ENCODE measurements around the gene MFSD11.
"Not testable (repeated sequence)": the region's sequence is repeated elsewhere in the genome, so short reads cannot be mapped to it uniquely, and the experiment has no call there.

MFSD11 gene

DNA sequence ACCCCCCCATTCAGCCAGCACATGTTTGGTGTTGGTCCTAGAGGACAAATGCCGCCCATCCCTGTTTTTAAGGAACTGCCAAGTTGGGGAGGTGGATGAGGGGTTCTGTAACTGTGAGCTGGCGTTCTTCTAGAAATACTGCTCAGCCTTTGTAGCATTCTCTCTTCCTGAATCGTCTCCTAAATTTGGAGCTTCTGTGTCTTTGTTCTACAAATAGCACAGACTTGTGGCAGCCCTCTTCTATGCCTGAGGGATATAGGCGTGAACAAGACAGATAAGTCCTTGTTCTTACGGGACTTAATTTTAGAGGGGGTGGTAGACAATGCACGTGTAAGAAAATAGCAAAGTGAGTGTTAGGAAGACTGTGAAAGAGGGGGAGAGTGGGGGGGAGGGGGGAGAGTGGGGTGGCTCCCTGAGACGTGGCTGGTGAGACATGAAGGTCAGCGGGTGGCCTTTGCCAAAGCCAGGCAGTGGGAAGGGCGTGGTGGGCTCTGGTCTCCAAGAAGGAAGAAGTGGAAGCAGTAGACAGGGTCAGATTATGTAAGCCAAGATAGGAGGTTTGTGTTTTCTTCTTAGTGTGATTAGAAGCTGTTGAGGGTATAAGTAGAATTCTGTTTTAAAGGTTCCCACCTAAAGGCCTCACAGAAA lies 9.9 kb downstream of the MFSD11 start:
- Mint-ChIP-seq H3K27me3 (no peaks in the 10 kb centered on the region), H3K4me1 (peaks cover 10% of the 10 kb centered on the region), H3K4me3 (no peak overlapping the region), H3K9me3 (no peaks in the 10 kb centered on the region), H3K27ac (no peak overlapping the region)
- ATAC-seq (no peak), DNase-seq (no peak)

DNA sequence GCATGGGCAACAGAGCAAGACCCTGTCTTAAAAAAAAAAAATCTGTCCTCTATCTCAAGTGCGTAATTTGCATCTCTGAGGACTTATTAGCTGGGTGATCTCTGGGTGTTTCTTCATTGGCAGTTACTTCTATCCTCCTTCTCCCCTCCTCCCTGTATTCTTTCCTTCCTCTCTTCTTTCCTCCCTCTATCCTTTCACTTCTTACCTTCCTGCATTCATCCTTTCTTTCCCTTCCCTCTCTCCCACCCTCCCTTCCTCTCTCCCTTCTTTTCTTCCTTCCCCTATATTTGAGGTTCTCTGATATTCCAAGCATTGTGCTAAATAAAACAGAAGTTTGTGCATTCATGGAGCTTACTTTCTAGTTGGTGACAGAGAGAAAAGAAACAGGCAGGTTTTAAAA lies 10.7 kb downstream of the MFSD11 start:
- no peak for DNase-seq
- Mint-ChIP-seq H3K27me3 (no peaks in the 10 kb centered on the region), H3K4me1 (peaks cover 18% of the 10 kb centered on the region), H3K4me3 (no peak overlapping the region), H3K9me3 (no peaks in the 10 kb centered on the region), H3K27ac (no peak overlapping the region)
- no peak for ATAC-seq

DNA sequence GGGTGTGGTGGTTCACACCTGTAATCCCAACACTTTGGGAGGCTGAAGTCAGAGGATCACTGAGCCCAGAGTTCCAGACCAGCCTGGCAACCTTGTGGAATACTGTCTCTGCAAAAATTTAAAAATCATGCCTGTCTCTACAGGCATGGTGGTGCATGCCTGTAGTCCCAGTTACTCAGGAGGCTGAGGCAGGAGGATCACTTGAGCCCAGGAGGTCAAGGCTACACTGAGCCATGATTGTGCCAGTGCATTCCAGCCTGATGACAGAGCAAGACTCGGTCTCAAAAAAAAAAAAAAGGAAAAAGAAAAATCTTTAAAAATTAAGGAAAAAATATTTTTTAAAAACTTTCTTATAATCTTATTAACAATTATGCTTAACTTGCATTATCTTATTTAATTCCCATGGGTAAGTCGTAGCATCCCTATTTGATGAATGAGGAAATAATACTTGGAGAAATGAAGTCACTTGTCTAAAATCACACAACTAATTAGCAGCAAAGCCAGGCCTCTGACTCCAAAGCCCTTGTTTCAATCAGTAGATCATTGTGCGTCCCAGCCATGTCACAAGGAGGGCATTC lies 13.6 kb downstream of the MFSD11 start:
- no peaks in the 10 kb centered on the region for H3K9me3 Mint-ChIP-seq
- no peak for ATAC-seq
- DNase-seq: no peak
- H3K4me3 Mint-ChIP-seq: no peak overlapping the region
- no peak overlapping the region for H3K27ac Mint-ChIP-seq
- peaks cover 26% of the 10 kb centered on the region for H3K4me1 Mint-ChIP-seq
- no peaks in the 10 kb centered on the region for H3K27me3 Mint-ChIP-seq

DNA sequence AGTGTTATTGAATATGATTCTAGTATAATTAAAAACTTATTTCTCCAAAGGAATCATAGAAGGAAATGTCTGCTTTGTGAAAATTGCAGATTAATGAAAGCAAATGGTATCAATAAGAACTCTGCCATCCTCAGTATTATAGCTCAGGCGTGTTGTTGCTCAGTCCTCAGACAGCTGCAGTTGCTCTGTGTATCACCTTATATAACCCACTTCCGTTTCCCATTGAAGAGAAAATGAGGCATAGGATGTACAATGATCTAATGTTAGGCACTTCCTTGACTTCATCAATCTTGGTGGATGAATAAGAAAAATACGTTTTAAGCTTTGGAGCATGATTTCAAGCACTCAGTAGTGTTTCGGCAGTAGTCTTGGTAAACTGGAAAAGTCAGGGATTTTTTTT lies 14.1 kb downstream of the MFSD11 start:
- no peak for DNase-seq
- Mint-ChIP-seq H3K9me3 (no peaks in the 10 kb centered on the region), H3K4me1 (peaks cover 26% of the 10 kb centered on the region), H3K27ac (peak overlapping the region in 1 of 2 donors; percentile 70), H3K4me3 (peak overlapping the region in 1 of 2 donors; percentile 71), H3K27me3 (no peaks in the 10 kb centered on the region)
- ATAC-seq: peak; percentile 51

DNA sequence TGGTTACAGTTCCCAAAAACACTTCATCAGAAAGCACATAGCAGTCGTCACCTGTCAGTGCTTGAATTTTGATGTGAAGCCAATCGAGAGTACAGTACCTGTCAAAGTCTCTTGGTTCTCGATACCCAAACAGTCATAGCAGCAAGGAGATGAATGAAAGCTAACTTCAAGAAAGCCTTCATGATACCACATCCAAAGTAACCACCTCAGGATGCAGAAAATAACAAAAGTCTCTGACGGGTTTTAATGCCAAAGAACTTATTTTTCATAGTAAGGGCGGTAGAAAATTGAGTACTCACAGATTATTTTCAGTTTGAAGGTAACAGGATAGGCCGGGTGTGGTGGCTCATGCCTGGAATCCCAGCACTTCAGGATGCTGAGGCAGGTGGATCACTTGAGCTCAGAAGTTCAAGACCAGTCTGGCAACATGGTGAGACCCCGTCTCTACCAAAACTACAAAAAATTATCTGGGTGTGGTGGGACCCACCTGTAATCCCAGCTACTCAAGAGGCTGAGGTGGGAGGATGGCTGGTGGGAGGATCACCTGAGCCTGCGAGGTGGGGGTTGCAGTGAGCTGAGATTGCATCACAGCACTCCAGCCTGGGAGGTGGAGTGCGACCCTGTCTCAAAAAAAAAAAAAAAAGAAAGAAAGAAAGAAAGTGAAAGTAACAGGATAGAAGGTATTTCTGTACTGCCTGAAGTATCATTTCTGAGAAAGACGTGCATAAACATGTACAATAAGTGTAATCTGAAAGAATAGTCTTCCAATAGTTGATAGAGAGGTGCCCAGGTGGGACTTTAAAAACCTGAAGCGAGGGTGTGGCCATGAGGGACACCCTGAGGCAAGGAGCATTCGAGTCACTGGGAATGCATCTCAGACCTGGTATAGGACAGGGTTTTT lies 15.4 kb downstream of the MFSD11 start:
- no peaks in the 10 kb centered on the region for H3K9me3 Mint-ChIP-seq
- ATAC-seq (peak; percentile 95), DNase-seq (no peak)
- peak overlapping the region; percentile 97 to 98 for H3K27ac Mint-ChIP-seq
- peak overlapping the region; percentile 91 to 97 for H3K4me3 Mint-ChIP-seq
- peaks cover 26% of the 10 kb centered on the region for H3K4me1 Mint-ChIP-seq
- no peaks in the 10 kb centered on the region for H3K27me3 Mint-ChIP-seq

DNA sequence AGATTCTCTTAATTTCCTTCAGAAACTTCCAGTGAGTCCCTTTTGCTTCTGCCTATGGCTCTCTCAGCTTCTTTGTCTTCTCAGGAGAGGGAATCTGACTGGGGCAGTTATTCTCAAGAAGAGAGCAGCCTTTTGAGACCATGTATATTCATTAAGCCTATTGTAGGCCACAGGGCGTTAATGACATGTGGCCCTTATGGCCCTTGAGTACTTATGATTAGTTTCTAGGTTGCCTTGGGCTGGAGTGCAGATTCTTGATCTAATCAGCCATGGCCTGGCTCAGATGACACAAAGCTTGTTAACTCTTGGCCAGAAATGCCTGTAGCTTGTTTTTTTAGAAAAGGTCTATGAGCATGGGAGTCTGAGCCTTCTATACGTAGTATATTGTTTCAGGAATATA lies 17.4 kb downstream of the MFSD11 start:
- Mint-ChIP-seq H3K27ac (no peak overlapping the region), H3K27me3 (no peaks in the 10 kb centered on the region), H3K4me1 (peaks cover 26% of the 10 kb centered on the region), H3K9me3 (no peaks in the 10 kb centered on the region), H3K4me3 (no peak overlapping the region)
- DNase-seq: no peak
- ATAC-seq: no peak

DNA sequence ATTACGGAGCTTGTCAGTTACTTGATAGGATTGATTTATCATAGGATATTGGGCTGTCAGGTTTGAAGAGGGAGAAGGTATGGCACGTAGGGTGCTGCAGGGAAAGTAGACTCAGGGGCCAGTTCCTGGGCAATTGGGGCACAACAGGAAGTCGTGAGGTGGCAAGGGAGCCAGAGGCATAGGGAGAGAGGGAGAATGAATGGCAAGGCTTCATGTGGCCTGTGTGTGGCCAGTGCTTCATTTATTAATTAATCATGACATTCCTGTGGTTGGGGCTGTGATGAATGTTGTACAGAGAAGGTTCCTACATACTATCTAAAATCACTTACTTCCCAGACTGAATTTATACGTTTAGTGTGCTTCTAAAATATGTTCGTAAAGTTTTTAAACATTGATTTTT lies 19.3 kb downstream of the MFSD11 start:
- H3K4me3 Mint-ChIP-seq: no peak overlapping the region
- DNase-seq (no peak), ATAC-seq (no peak)
- peak overlapping the region in 1 of 2 donors; percentile 6 for H3K27ac Mint-ChIP-seq
- H3K4me1 Mint-ChIP-seq: peaks cover 22% of the 10 kb centered on the region
- no peaks in the 10 kb centered on the region for H3K27me3 Mint-ChIP-seq
- no peaks in the 10 kb centered on the region for H3K9me3 Mint-ChIP-seq

DNA sequence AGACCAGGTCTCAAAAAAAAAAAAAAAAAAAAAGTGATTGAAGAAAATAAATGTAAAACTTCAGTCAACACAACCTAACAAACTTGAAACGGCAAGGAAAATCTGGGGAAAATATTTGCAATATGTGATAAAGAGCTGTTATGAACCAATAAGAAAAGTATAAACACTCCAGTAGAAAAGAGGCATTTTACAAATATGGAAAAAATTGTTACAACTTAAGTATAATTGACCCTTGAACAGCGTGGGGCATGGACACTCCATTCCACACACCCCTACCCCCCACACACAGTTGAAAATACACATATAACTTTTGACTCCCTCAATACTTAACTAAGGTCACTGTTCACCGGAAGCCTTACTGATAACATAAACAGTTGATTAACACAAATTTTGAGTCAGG lies 20.7 kb downstream of the MFSD11 start:
- Mint-ChIP-seq H3K9me3 (no peaks in the 10 kb centered on the region), H3K4me3 (no peak overlapping the region), H3K4me1 (peaks cover 9% of the 10 kb centered on the region), H3K27ac (no peak overlapping the region), H3K27me3 (no peaks in the 10 kb centered on the region)
- DNase-seq (no peak), ATAC-seq (no peak)

DNA sequence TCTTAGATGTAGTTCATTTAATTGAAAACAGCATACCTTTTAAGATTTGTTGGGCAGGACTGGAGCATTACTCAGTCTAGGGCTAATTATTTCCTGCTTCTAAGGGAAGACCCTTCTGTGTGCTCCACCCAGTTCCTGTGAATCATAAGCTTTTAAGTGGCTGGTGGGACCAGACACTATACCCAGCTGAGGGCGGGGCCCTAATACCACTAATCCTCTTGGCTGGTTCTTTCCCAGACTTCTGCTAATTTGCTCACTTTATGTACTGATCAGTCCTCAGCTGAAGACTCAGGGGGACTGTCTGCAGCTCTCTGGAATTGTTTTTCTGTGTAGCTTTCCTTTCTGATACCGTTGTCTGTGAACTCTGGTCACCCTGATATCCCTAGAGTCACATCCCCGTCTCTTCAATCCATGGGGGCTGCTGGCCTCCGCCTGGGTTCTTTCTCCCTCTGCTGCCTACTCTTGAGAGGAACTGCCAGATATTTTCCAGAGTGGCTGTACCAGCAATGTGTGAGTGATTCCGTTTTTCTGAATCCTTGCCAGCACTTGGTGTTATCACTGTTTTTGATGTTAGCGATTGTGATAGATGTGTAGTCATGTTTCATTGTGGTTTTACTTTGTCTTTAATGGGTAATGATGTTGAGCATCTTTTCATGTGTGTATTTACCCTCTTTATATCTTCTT lies 35.1 kb downstream of the MFSD11 start:
- H3K27ac Mint-ChIP-seq: peak overlapping the region; percentile 76 to 87
- H3K4me3 Mint-ChIP-seq: peak overlapping the region; percentile 65 to 82
- peak; percentile 100 for ATAC-seq
- H3K4me1 Mint-ChIP-seq: peaks cover 20% of the 10 kb centered on the region
- H3K27me3 Mint-ChIP-seq: no peaks in the 10 kb centered on the region
- DNase-seq: peak; percentile 24 to 53
- H3K9me3 Mint-ChIP-seq: no peaks in the 10 kb centered on the region

DNA sequence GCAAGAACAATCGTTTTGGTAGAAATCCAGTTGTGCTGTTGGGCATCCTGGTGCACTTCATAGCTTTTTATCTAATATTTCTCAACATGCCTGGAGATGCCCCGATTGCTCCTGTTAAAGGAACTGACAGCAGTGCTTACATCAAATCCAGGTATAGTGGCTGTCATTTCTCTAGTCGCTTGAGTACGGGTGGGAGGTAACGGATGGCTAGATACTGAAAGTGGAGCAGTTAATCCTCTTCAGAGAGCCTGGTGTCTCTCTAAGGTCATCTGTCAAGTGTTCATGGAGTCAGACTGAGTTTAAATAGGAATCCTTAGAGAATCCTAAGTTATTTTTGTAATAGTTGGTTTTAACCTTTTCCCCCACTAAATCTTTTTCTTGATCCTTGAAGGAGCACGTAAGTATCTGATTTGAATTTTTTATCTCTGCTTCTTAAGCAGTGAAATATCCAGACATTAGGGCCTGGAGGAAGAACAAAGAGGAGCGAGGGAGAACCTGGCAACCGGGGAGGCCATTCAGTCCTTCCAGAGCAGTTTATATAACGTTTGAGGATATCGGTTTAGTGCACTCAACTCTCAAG lies 37.2 kb downstream of the MFSD11 start:
- Mint-ChIP-seq H3K4me1 (peaks cover 20% of the 10 kb centered on the region), H3K4me3 (no peak overlapping the region), H3K27me3 (no peaks in the 10 kb centered on the region), H3K9me3 (no peaks in the 10 kb centered on the region), H3K27ac (peak overlapping the region in 1 of 2 donors; percentile 49)
- no peak for ATAC-seq
- DNase-seq: no peak

DNA sequence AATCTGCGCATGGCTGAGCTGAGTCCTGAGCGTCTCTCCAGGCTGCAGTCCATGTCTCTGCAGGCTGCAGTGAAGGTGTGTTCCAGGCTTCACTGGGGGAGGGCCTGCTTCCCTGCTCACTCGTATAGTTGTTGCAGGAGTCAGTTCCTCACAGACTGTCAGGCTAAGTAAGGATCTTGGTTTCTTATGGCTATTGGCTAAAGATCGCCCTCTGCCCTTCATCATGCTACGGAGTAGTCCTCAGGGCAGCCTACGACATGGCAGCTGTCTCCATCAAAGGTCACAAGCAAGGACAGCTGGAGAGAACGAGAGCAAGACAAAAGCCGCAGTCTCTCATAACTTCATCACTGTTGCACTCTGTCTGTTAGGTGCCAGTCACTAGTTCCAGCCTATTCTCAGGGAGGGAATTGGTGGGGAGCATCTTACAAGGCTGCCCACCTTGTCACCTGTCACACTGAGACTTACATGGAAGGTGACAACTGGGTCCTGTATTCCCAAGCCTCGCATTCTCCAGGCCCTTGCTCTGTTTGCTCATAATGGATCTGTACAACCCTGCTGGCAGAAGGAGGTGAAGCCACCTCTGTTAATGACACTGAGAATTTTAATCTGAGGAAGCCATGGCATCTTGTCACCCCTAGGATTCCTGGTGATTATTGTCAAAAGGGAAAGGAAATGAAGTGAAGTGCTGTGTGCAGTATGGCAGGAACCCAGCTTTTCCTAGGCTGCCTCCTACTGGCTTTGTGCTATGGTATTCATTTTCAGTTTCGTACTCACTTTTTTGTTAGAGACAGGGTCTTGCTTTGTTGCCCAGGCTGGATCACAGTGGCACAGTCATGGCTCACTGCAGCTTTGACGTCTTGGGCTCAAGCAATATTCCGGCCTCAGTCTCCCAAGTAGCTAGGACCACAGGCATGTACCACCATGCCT lies 43.4 kb downstream of the MFSD11 start:
- H3K4me3 Mint-ChIP-seq: no peak overlapping the region
- no peak overlapping the region for H3K27ac Mint-ChIP-seq
- ATAC-seq (no peak), DNase-seq (no peak)
- H3K4me1 Mint-ChIP-seq: no peaks in the 10 kb centered on the region
- no peaks in the 10 kb centered on the region for H3K27me3 Mint-ChIP-seq
- no peaks in the 10 kb centered on the region for H3K9me3 Mint-ChIP-seq

DNA sequence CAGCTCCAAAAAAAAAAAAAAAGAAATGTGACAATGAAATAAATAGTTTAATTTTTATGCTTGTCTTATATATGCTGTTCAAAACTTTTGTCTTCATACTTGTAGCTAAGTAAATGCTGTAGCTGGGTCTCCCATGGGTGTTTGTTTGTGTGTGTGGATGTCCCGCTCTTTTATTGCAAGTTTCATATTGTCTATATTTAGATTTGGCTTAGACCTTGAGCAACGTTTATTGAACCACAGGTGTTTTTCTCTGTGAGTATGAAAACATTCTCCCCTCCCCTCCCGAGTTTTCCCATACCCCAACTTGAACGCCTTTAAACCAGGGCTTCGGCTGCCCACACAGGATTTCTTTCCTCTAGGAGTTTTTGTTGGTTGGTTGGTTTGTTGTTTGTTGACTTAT lies 45.2 kb downstream of the MFSD11 start:
- Mint-ChIP-seq H3K27me3 (no peaks in the 10 kb centered on the region), H3K9me3 (no peaks in the 10 kb centered on the region), H3K4me1 (no peaks in the 10 kb centered on the region), H3K27ac (no peak overlapping the region), H3K4me3 (no peak overlapping the region)
- ATAC-seq (no peak), DNase-seq (no peak)

DNA sequence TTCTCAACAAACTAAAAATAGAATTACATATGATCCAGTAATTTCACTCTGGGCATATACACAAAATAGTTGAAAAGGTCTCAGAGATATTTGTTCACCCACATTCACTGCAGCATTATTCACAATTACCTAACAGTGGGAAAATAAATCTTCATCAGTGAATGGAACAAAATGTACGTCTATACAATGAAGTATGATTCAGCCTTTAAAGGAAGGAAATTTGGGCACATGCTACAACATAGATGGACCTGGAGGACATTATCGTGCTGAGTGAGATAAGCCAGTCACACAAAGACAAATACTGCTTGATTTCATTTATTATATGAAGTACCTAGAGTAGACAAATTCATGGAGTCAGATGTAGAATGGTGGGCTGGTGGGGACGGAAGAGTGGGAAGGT lies 47.0 kb downstream of the MFSD11 start:
- ATAC-seq (no peak), DNase-seq (no peak)
- no peak overlapping the region for H3K27ac Mint-ChIP-seq
- no peaks in the 10 kb centered on the region for H3K27me3 Mint-ChIP-seq
- no peaks in the 10 kb centered on the region for H3K9me3 Mint-ChIP-seq
- no peaks in the 10 kb centered on the region for H3K4me1 Mint-ChIP-seq
- no peak overlapping the region for H3K4me3 Mint-ChIP-seq

DNA sequence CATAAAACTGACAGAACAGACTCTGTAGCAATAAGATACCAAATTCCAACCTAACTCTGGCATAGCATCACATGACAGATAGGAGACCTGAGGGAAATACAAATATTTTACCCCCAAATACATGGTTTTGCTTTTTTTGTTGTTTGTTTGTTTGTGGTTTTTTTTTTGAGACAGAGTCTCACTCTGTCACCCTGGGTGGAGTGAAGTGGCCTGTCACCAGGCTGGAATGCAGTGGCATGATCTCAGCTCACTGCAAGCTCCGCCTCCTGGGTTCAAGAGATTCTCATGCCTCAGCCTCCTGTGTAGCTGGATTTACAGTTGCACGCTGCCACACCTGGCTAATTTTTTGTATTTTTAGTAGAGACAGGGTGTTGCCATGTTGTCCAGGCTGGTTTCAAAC lies 49.9 kb downstream of the MFSD11 start:
- not testable (repeated sequence) for H3K27ac Mint-ChIP-seq, H3K4me3 Mint-ChIP-seq, H3K9me3 Mint-ChIP-seq, DNase-seq, ATAC-seq, H3K27me3 Mint-ChIP-seq
- H3K4me1 Mint-ChIP-seq: peaks cover 18% of the 10 kb centered on the region
